MCF 10A (cell line): ENCODE results near the gene SCNN1B. TPM values are rescaled to one million over a fixed set of nuclear protein-coding genes. Genes with fewer than 3 reads are reported as not detected.
A peak's percentile ranks its signal among the peaks of the same experiment; 100 is the strongest.

ENCODE experiments used
- BruUV-seq: library from RNA; stranded (reverse); fragments of 400-500 nt; replicated peaks from 2 replicates; lab custom pipeline; 2021; lab: Mats Ljungman, UMichigan
- CTCF ChIA-PET: fragments of 300-600 bp; sonication (Branson Sonifier 250); formaldehyde crosslinking; extraction: SDS; loops from one replicate; lab custom pipeline; 2021; ENCODE audit warnings: antibody characterized with exemption, inconsistent platforms; lab: Yijun Ruan, JAX
- POLR2A ChIA-PET: fragments of 300-600, 350-650 bp; sonication (Branson Sonifier 250); formaldehyde crosslinking; extraction: SDS; loops from one replicate; lab custom pipeline; 2020; ENCODE audit warnings: antibody characterized with exemption, inconsistent platforms; lab: Yijun Ruan, JAX
- DNase-seq: peaks from one replicate; pipeline ENCODE4 v3.0.0-alpha.2; 2018; ENCODE audit not compliant: unreplicated experiment
- H3K27ac Mint-ChIP-seq: one replicate; pipeline ENCODE4 v1.8.0; 2022; ENCODE audit warnings: mild to moderate bottlenecking, low read depth, mixed read lengths; ENCODE audit not compliant: unreplicated experiment
- H3K27me3 Mint-ChIP-seq: one replicate; pipeline ENCODE4 v1.8.0; 2022; ENCODE audit warnings: mixed read lengths; ENCODE audit not compliant: insufficient read depth, unreplicated experiment
- H3K36me3 Mint-ChIP-seq: one replicate; pipeline ENCODE4 v1.8.0; 2022; ENCODE audit warnings: mild to moderate bottlenecking, moderate library complexity, mixed read lengths; ENCODE audit not compliant: insufficient read depth, unreplicated experiment
- H3K4me1 Mint-ChIP-seq: one replicate; pipeline ENCODE4 v1.8.0; 2022; ENCODE audit warnings: mixed read lengths; ENCODE audit not compliant: insufficient read depth, unreplicated experiment
- H3K4me3 Mint-ChIP-seq: one replicate; pipeline ENCODE4 v1.8.0; 2022; ENCODE audit warnings: mild to moderate bottlenecking, moderate library complexity, mixed read lengths; ENCODE audit not compliant: unreplicated experiment
- H3K9me3 Mint-ChIP-seq: one replicate; pipeline ENCODE4 v1.8.0; 2022; ENCODE audit warnings: mixed read lengths; ENCODE audit not compliant: unreplicated experiment
- intact Hi-C: fragments of 100-400 bp; cut with micrococcal nuclease; formaldehyde crosslinking; loops from 2 replicates; pipeline ENCODE4 v1.14.1; 2022
- total RNA-seq: library from RNA; stranded (reverse); gene quantifications from 2 replicates; pipeline ENCODE4 v1.2.3, GENCODE V29; 2022
- TF ChIP-seq, protein P1 (sequence below): fragments of 200-600 bp; IDR thresholded peaks from one replicate; pipeline ENCODE4 v1.8.0; 2022; ENCODE audit warnings: antibody characterized with exemption, mild to moderate bottlenecking; ENCODE audit not compliant: unreplicated experiment

SCNN1B gene
- total RNA-seq, 1 experiment from 2014 or later: 12.5 TPM

DNA sequence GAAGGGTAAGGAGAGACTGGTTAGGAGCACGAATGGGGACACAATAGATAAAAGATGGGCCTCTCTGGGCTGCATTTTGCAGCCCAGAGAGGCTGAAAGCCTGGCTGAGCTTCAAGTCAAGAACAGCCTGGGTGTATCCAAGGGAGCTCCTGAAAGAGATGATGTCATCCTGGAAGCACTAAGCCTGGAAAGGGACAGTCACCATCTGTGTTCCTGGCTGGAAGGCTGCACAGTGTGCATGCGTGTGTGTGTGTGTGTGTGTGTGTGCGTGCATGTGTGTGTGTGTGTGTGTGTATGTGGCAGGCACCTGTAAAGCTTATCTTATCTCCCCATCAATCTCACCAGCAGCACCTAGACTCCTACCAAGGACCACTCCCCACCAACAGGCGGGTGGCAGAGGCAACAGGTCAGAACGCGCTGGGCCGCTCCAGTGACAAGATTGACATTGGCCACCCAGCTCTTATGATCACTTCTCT, 106.8 kb downstream of the SCNN1B start:
- no peaks in the 10 kb centered on the region for H3K9me3 Mint-ChIP-seq
- no peak for DNase-seq
- H3K4me3 Mint-ChIP-seq: no peak overlapping the region
- H3K4me1 Mint-ChIP-seq: no peaks in the 10 kb centered on the region
- intact Hi-C loops: no loop called here
- BruUV-seq: no TSS peak
- CTCF ChIA-PET: interaction anchor here (0.6 to 1.1 kb wide), 7 partner anchors 15 to 1199 kb away, joined by 3 to 5 read pairs (median 4); no protein-coding TSS in a partner anchor
- TF ChIP-seq, protein P1, sequence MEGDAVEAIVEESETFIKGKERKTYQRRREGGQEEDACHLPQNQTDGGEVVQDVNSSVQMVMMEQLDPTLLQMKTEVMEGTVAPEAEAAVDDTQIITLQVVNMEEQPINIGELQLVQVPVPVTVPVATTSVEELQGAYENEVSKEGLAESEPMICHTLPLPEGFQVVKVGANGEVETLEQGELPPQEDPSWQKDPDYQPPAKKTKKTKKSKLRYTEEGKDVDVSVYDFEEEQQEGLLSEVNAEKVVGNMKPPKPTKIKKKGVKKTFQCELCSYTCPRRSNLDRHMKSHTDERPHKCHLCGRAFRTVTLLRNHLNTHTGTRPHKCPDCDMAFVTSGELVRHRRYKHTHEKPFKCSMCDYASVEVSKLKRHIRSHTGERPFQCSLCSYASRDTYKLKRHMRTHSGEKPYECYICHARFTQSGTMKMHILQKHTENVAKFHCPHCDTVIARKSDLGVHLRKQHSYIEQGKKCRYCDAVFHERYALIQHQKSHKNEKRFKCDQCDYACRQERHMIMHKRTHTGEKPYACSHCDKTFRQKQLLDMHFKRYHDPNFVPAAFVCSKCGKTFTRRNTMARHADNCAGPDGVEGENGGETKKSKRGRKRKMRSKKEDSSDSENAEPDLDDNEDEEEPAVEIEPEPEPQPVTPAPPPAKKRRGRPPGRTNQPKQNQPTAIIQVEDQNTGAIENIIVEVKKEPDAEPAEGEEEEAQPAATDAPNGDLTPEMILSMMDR: no peak
- peaks cover 49% of the 10 kb centered on the region for H3K36me3 Mint-ChIP-seq
- H3K27ac Mint-ChIP-seq: peak overlapping the region; percentile 49
- no peaks in the 10 kb centered on the region for H3K27me3 Mint-ChIP-seq
- POLR2A ChIA-PET: interaction anchor here (0.6 to 1.5 kb wide), 4 partner anchors 15 to 89 kb away, joined by 3 to 12 read pairs (median 3); no protein-coding TSS in a partner anchor

DNA sequence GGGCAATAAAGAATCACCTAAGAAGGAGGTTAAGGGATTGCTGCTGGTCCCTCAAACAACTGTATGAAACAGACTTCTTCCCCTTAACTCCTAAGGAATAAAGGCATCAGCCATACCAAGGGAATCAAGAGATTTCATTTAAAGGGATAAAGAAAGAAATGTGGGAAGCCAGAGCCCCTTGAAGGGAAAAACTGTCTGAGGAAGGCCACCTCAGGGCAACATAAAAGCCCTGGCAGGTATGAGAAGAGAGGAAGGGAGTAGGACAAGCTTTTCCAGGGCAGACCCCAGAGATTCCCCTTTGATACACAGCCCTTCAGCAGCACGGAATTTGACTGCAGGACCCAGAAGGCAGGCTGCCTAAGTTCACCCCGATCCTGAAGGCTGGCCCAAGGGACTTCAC, 107.4 kb downstream of the SCNN1B start:
- no peaks in the 10 kb centered on the region for H3K4me1 Mint-ChIP-seq
- H3K36me3 Mint-ChIP-seq: peaks cover 46% of the 10 kb centered on the region
- TF ChIP-seq, protein P1: no peak
- no peak overlapping the region for H3K4me3 Mint-ChIP-seq
- intact Hi-C loops: no loop called here
- no peaks in the 10 kb centered on the region for H3K9me3 Mint-ChIP-seq
- DNase-seq: no peak
- peak overlapping the region; percentile 49 for H3K27ac Mint-ChIP-seq
- no TSS peak for BruUV-seq
- ChIA-PET CTCF (interaction anchor here (0.6 to 0.8 kb wide), 3 partner anchors 15 to 225 kb away, joined by 3 to 4 read pairs (median 4); no protein-coding TSS in a partner anchor), POLR2A (interaction anchor here (0.6 to 1.3 kb wide), 4 partner anchors 14 to 89 kb away, joined by 3 read pairs; no protein-coding TSS in a partner anchor)
- no peaks in the 10 kb centered on the region for H3K27me3 Mint-ChIP-seq

DNA sequence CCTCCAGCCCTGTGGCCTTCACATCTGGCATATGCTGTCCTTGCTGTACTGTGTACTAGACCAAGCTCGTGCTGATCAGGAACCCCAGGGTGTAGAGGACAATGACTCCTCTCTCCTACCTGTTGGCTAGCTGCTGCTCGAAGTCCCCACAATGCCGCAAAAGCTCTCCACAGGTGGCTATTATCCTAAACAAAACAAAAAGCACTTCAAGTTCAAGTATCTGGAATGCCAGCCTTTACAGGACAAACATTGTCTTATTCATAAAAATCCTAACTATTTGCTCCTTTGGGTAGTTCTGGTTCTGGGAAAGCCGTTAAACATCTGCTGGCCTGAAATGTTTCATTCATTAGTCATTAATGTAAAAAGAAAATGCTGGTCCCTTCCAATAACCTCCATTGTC, 108.1 kb downstream of the SCNN1B start:
- no peak overlapping the region for H3K27ac Mint-ChIP-seq
- ChIA-PET POLR2A (interaction anchor here (1.0 to 1.3 kb wide), 2 partner anchors 13 to 14 kb away, joined by 3 read pairs; no protein-coding TSS in a partner anchor), CTCF (interaction anchor here (0.6 kb wide), 1 partner anchor 27 kb away, joined by 3 read pairs; no protein-coding TSS in a partner anchor)
- H3K27me3 Mint-ChIP-seq: no peaks in the 10 kb centered on the region
- no peaks in the 10 kb centered on the region for H3K4me1 Mint-ChIP-seq
- TF ChIP-seq, protein P1: no peak
- peaks cover 46% of the 10 kb centered on the region for H3K36me3 Mint-ChIP-seq
- H3K4me3 Mint-ChIP-seq: no peak overlapping the region
- DNase-seq: no peak
- intact Hi-C loops: no loop called here
- no TSS peak for BruUV-seq
- no peaks in the 10 kb centered on the region for H3K9me3 Mint-ChIP-seq

DNA sequence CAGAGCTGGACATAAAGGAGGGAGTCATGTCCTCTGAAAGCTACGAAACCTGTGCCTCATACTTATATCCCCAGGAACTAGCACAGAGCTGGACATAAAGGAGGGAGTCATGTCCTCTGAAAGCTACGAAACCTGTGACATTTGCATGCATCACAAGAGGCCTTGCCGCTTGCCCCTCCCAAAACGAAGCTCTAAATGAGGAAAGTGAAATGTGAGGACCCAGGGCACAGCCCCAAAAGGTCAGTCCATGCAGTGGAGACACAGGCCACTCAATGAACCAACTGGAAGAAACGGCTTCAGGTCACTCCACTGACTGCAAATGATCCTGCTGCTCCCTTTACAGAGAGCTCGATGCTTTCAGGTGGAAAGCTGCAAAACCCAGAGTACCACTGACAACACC, 112.6 kb downstream of the SCNN1B start:
- Mint-ChIP-seq H3K27ac (no peak overlapping the region), H3K27me3 (no peaks in the 10 kb centered on the region), H3K36me3 (peaks cover 31% of the 10 kb centered on the region), H3K9me3 (no peaks in the 10 kb centered on the region), H3K4me1 (no peaks in the 10 kb centered on the region), H3K4me3 (no peak overlapping the region)
- POLR2A ChIA-PET: interaction anchor here (0.7 to 1.7 kb wide), 4 partner anchors 9 to 22 kb away, joined by 3 to 7 read pairs (median 4); no protein-coding TSS in a partner anchor
- intact Hi-C loops: no loop called here
- CTCF ChIA-PET: interaction anchor here (0.6 to 4.6 kb wide), 5 partner anchors 10 to 239 kb away, joined by 3 to 26 read pairs (median 3); no protein-coding TSS in a partner anchor
- no TSS peak for BruUV-seq
- no peak for DNase-seq
- TF ChIP-seq, protein P1: no peak
